BJ (cell line): ENCODE measurements around the gene EHD2. TPM values are rescaled to one million over a fixed set of nuclear protein-coding genes. Genes with fewer than 3 reads are reported as not detected.
"Not testable (repeated sequence)": the region's sequence is repeated elsewhere in the genome, so short reads cannot be mapped to it uniquely, and the experiment has no call there.

Experiments used
- CTCF ChIA-PET: fragments of 350-600 bp; formaldehyde crosslinking; extraction: SDS; loops from one replicate; lab custom pipeline; 2021; ENCODE audit warnings: antibody characterized with exemption, inconsistent platforms; lab: Yijun Ruan, JAX
- POLR2A ChIA-PET: fragments of 300-600 bp; sonication (Branson Sonifier 250); formaldehyde crosslinking; extraction: SDS; loops from one replicate; lab custom pipeline; 2021; ENCODE audit warnings: antibody characterized with exemption; lab: Charles Lee
- DNase-seq: peaks from one replicate; pipeline ENCODE4 v3.0.0-alpha.2; 2011; ENCODE audit warnings: low read depth
- H3K27me3 ChIP-seq: 2 replicates; pipeline ENCODE4 v1.6.0; 2011; ENCODE audit warnings: low read length; ENCODE audit not compliant: control insufficient read depth, insufficient read depth
- H3K36me3 ChIP-seq: 2 replicates; pipeline ENCODE4 v1.5.1; 2011; ENCODE audit warnings: low read length; ENCODE audit not compliant: control insufficient read depth, insufficient read depth
- H3K4me3 ChIP-seq: 2 replicates; pipeline ENCODE4 v1.5.1; 2011; ENCODE audit warnings: low read depth, mild to moderate bottlenecking, control low read depth, low read length
- CTCF ChIP-seq: IDR thresholded peaks from 2 replicates; pipeline ENCODE4 v1.5.1; 2011; ENCODE audit warnings: low read depth, mild to moderate bottlenecking, control low read depth, inconsistent platforms, low read length, moderate library complexity; ENCODE audit not compliant: insufficient read depth
- polyA minus RNA-seq: library from RNA; depleted of rRNA, polyadenylated mRNA; stranded (reverse); fragments of >200 nt; gene quantifications from 2 replicates; pipeline ENCODE4 v1.2.3, GENCODE V29; 2011; rRNA and poly(A)+ RNA removed
- polyA plus RNA-seq: library from polyadenylated mRNA; depleted of rRNA; stranded (reverse); fragments of >200 nt; gene quantifications from 2 replicates; pipeline ENCODE4 v1.2.3, GENCODE V29; 2011; rRNA removed

EHD2 gene
- 69.5 and 132 TPM in 2 replicates for polyA plus RNA-seq
- 65.5 and 115 TPM in 2 replicates for polyA minus RNA-seq

GRCh38 chr19:47713046-47714021 is at the start of gene EHD2:
TSS of gene EHD2 (plus strand) at chr19:47713422. CDS start at chr19:47716613, 3,191 bp downstream.
- POLR2A ChIA-PET: interaction anchor here (0.7 to 1.3 kb wide), 3 partner anchors 10 to 32 kb away, joined by 3 to 4 read pairs (median 3); partner anchors contain the start of gene NOP53
- no peak for DNase-seq
- Histone ChIP-seq H3K4me3 (peak within 1 kb of the TSS; percentile 86), H3K27me3 (no peaks in the 10 kb centered on the region), H3K36me3 (peaks cover 14% of the 10 kb centered on the region)
- CTCF ChIA-PET: interaction anchor here (0.6 to 19.3 kb wide), 34 partner anchors 10 to 453 kb away, joined by 3 to 428 read pairs (median 4); partner anchors contain the start of gene NOP53
- peak; percentile 94 for TF ChIP-seq CTCF

- CTCF ChIA-PET: interaction anchor here (0.8 to 1.6 kb wide), 2 partner anchors 124 to 179 kb away, joined by 3 to 4 read pairs; partner anchors contain the start of gene KPTN
- H3K36me3 ChIP-seq: no peaks in the 10 kb centered on the region
- peak; percentile 87 for DNase-seq
- no peak for TF ChIP-seq CTCF
- H3K27me3 ChIP-seq: no peaks in the 10 kb centered on the region
- POLR2A ChIA-PET: no interaction called here
- H3K4me3 ChIP-seq: no peak overlapping the region
These were observed 49.7 kb upstream of the EHD2 start for GRCh38 chr19:47663435-47663910.

GRCh38 chr19:47663911-47664771 is 49.1 kb upstream of the EHD2 start:
- ChIA-PET CTCF (interaction anchor here (0.8 to 1.6 kb wide), 2 partner anchors 35 to 125 kb away, joined by 4 read pairs; no protein-coding TSS in a partner anchor), POLR2A (no interaction called here)
- no peak overlapping the region for H3K4me3 ChIP-seq
- peak; percentile 94 for DNase-seq
- TF ChIP-seq CTCF: no peak
- H3K27me3 ChIP-seq: no peaks in the 10 kb centered on the region
- no peaks in the 10 kb centered on the region for H3K36me3 ChIP-seq

- H3K27me3 ChIP-seq, DNase-seq, POLR2A ChIA-PET, H3K36me3 ChIP-seq, H3K4me3 ChIP-seq: not testable (repeated sequence)
- CTCF ChIA-PET: interaction anchor here (1.2 to 1.8 kb wide), 2 partner anchors 10 to 58 kb away, joined by 3 to 4 read pairs; no protein-coding TSS in a partner anchor
These were observed 44.7 kb upstream of the EHD2 start for GRCh38 chr19:47668556-47668955.

GRCh38 chr19:47670736-47671135 is 42.5 kb upstream of the EHD2 start:
- no peak for TF ChIP-seq CTCF
- Histone ChIP-seq H3K27me3 (no peaks in the 10 kb centered on the region), H3K4me3 (no peak overlapping the region), H3K36me3 (peaks cover 18% of the 10 kb centered on the region)
- CTCF ChIA-PET: no interaction called here
- POLR2A ChIA-PET: no interaction called here
- no peak for DNase-seq
